DMS 273 treated with DMSO at 0.1 percent for 48 hours (cell line): Measurements from ENCODE around the gene HAVCR2.
"Not testable (repeated sequence)": the region's sequence is repeated elsewhere in the genome, so short reads cannot be mapped to it uniquely, and the experiment has no call there.

ENCODE experiments used
- DNase-seq: peaks from one replicate; lab custom pipeline; 2025; lab: John Stamatoyannopoulos, UW

The HAVCR2 gene

GRCh38 chr5:157088342-157088990, 20.4 kb downstream of the HAVCR2 start:
- DNase-seq, result no peak

DNA sequence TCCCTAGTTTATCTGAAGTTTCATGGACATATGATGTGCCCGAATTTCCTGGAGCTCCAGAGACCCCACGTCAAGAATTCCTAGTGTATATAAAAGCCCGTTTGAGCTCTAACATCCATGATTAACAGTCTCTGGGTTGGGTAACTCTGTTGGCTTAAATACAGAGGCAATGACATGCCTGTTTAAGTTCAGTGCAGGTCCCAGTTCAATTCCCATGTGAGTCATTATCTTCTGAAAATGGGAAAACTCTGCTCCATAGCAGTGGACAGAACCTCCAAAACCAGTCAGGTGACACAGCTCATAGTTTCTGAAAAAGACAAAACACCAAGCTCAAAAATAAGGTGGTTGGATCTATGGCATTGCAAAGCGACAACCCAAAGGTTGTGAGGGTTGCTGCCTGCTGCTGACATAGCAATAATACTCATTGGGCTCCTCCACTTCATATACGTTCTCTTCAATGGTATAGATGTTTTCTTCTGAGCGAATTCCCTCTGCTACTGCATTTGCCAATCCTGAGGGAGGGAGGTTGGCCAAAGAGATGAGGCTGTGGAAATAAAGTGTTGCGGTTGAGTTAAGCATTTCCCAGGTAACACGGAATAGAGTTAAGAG, 22.0 kb downstream of the HAVCR2 start:
- DNase-seq, result no peak

DNA sequence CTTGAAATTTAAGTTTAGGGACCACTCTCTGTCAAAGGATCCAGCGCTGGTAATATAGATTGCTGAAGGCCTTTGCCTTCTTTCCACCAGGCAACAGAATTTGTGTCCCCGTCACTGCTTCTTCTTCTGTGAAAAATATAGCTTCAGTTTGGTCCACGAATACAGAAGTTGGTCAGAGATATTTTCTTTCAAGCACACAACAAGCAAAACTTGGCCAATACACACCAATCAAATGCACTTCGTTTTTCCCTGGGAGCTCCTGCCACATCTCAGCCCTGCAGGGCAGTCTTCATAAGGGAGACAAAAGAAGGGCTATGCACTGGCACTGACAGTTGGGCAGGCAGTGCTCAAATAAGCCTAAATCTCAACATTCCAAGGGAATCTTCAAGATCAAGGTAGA, 22.9 kb downstream of the HAVCR2 start:
- no peak for DNase-seq

- DNase-seq, result no peak
Measured at GRCh38 chr5:157080286-157080685, 28.6 kb downstream of the HAVCR2 start.

- no peak for DNase-seq
Measured at GRCh38 chr5:157076558-157076957, 32.3 kb downstream of the HAVCR2 start.

DNA sequence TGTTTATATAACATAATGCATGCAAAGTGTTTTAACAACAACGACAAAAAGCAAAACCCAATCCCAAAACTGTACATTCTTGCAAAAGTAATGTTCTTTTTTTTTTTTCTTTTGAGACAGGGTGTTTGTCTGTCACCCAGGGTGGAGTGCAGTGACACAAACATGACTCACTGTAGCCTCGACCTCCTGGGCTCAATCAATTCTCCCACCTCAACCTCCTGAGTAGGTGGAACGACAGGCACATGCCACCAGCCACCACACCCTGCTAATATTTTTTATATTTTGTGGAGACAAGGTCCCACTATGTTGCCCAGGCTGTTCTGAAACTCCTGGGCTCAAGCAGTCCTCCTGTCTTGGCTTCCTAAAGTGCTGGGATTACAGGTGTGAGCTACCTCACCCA, 36.3 kb downstream of the HAVCR2 start:
- DNase-seq, result no peak

GRCh38 chr5:157069949-157070348, 38.9 kb downstream of the HAVCR2 start:
- no peak for DNase-seq

DNA sequence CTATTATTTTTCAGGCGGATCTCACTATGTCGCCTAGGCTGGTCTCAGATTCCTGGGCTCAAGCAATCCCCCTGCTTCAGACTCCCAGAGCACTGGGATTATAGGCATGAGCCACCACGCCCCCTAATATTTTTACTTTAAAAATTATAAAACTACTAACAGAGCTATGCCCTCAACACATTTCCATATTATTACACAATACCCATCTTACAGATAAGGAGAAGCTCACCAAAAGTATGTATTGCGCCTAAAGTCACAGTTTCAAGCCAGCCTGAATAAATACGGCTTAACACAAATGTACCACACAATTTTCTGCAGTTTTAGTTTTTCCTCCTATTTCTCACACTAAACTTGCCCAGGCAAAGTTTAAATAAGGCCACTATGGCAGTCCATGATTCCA, 40.1 kb downstream of the HAVCR2 start:
- no peak for DNase-seq

- no peak for DNase-seq
Measured at GRCh38 chr5:157068339-157068738, 40.5 kb downstream of the HAVCR2 start.

- DNase-seq, result no peak
Measured at GRCh38 chr5:157067005-157067404, 41.8 kb downstream of the HAVCR2 start.

GRCh38 chr5:157066080-157066479, 42.8 kb downstream of the HAVCR2 start:
- no peak for DNase-seq

DNA sequence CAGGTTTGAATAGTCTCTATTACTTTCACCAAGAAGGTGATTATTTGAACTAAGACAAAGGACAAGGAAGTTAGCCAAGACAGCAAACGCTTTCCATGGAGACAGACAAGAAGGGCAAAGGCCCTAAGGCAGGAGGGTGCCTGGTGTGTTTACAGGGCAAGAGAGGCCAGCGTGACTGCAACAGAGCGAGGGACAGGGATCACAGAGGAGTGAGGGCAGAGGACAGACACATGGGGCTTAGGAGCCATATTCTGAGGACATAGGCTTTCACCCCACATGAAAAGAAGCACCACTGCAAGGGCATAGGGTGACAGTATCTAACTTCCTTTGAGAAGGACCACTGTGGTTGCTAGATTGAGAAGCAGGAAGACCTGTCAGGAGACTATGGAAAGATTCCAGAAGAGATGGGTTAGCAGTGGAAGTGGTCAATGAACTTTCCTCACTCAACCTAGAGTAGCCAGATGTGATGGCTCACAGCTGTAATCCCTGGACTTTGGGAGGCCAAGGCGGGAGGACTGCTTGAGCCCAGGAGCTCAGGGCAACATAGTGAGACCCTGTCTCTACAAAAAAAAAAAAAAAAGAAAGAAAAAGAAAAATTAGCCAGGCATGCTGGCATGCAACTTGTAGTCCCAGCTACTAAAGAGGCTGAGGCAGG, 44.9 kb downstream of the HAVCR2 start:
- no peak for DNase-seq

- DNase-seq, result no peak
Measured at GRCh38 chr5:157059891-157060290, 49.0 kb downstream of the HAVCR2 start.

DNA sequence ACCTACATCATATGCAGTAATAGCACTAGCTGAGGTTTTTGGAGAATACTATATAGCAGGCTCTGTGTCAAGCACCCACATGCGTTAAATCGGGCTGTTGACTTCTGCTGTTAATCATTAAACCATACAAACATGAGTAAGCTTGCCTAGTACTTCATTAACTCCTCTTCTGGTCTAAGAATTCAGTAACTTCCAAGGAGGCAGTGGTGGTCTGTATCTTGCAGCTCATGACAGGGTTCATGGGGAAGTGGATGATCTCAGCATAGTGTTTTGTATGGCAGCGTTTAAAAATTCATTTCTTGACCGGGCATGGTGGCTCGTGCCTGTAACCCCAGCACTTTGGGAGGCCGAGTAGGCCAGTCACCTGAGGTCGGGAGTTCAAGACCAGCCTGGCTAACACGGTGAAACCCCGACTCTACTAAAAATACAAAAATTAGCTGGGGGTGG, 49.7 kb downstream of the HAVCR2 start, which contains the start of gene HAVCR1:
TSS of gene HAVCR1 (minus strand) at position 24 of the 447 bp plus-strand sequence. CDS start 1,173 bp downstream, outside the sequence.
- DNase-seq, result no peak

DNA sequence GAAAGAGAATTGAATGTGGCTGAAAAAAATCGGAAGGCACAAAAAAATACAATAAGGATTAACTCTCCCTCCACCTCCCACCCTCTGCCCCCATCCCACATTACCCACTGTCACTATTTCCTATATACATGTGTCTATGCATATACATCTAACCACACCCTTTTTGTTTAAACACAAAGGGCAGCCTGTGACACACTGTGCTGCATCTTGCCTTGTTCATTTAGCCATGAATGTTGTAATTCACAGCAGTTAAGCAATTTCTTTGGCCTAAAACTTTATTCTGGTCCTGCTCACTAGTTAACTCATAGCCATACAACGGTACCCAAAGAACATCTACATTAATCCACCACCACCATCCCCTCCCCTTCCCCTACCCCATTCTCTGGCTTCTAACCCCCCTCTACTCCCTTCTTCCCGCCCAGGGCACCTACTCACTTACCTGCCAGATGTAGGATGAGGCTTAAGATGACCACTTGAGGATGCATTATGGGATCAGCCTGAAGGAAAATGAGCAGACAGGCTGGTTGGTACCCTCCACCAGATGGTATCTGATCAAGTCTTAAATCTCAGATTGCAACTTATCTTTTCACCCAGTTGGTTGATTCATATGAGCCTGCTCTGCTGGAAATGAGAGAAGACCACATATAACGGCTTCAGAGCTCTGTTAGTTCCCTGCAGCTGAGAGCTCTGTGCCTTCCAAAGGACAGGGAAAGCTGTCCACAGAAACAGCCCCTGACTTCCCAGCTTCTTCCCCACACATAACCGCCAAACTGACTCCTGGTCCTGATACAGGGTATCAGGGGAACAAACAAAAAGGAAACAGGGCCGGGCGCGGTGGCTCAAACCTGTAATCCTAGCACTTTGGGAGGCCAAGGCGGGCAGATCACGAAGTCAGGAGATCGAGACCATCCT, 51.1 kb downstream of the HAVCR2 start:
- DNase-seq, result no peak

GRCh38 chr5:157056848-157057247, 52.0 kb downstream of the HAVCR2 start:
- not testable (repeated sequence) for DNase-seq

- DNase-seq, result no peak
Measured at GRCh38 chr5:157051604-157052245, 57.1 kb downstream of the HAVCR2 start.

DNA sequence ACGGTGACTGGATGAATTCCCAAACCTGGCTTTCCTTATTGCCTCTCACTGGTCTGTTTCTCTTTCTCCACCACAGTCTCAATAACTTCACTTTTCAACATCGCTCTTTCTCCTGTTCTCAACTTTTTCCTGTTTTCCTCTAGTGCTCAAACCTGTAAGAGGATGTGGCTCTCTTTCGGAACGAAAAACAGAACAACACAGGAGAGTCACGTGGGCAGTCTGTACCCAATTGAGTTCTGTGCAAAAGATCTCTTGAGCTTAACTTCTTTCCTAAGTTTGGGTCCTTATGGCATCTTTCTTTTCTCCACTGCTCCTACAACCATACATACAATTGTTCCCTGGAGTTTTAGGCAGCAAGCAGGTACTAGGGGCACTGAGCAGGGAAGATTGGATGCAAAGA, 58.8 kb downstream of the HAVCR2 start:
- no peak for DNase-seq

DNA sequence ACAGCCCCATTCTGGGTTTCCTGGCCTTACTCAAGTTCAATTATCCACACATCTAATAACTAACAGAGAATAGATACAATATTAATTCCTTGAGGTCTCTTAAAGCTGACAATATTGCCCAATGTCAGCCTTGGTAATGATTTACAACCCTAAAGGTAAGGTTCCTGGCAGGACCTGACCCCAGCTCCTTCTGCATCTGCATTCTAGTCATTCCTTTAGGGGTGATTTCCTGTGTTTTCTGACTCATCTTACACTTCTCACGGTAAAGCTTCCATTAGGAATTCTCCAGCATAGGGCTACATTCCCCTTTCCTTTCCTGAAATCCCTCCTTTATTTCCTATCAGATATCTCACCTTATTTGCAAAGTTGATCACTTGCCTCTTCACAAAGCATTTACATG, 59.2 kb downstream of the HAVCR2 start:
- no peak for DNase-seq

DNA sequence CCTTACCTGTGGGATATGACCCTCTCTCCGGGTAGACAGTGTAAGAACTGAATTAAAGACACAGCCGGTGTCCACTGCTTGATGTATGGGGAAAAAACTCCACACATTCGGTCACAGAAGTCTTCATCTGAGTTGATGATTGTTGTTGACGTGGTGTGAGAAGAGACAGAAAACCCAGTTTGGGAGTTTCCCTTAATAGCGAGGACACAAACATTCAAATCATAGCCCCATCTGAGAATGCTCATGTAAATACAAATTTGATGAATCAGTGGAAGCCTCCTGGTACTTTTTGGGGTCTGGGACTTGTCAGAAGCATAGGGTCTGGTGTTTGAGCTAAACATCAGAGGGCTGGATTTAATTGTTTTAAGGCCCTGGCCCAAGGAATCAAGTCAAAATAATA, 60.9 kb downstream of the HAVCR2 start:
- no peak for DNase-seq

DNA sequence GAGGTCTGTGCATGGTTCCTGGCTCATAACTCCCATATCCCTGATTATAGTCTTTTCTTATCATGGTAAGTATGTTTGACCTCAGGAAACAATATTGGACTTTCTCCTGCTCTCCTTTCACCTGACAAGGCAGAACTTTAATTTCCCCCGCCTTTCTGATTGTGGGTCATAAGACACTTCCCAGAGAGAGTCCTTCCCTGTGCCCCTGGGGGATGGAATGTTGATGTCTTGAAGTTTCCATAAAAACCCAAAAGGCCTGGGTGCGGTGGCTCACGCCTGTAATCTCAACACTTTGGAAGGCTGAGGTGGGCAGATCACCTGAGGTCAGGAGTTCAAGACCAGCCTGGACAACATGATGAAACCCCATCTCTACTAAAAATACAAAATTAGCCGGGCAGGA, 61.8 kb downstream of the HAVCR2 start:
- not testable (repeated sequence) for DNase-seq

DNA sequence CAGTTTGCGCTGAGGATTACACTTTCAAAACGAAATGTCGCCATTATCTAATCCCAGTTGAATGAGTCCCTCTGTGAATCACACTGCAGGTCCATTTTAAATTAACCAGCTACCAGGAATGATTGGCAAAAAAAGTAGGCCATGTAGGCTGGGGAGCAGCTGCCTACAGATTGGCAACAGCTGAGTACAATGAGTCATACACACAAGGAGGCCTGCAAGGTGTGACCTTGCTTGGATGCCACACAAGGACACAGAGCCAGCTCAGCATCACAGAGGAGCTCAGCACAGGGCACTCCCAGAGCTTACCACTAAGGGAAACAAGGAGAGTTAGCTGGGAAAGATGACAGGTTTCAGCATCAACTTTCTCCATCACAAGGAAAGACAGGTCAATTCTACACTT, 62.8 kb downstream of the HAVCR2 start:
- DNase-seq, result peak; percentile 7
